Endodermal cell (in vitro differentiated cells): ENCODE results near the gene HECW1. TPM values are rescaled to one million over a fixed set of nuclear protein-coding genes. Genes with fewer than 3 reads are reported as not detected.

Experiments
- DNase-seq: peaks from one replicate; pipeline ENCODE4 v3.0.0-alpha.2; 2017
- H3K27ac ChIP-seq: 2 replicates; pipeline ENCODE4 v1.5.1; 2013; ENCODE audit warnings: mild to moderate bottlenecking, low read depth, low read length, moderate library complexity
- H3K27me3 ChIP-seq: 2 replicates; pipeline ENCODE4 v1.6.1; 2013; ENCODE audit warnings: mild to moderate bottlenecking, low read length, moderate library complexity; ENCODE audit not compliant: insufficient read depth, control insufficient read depth, poor library complexity, severe bottlenecking
- H3K36me3 ChIP-seq: 2 replicates; pipeline ENCODE4 v1.7.0; 2013; ENCODE audit warnings: mild to moderate bottlenecking, low read length, moderate library complexity; ENCODE audit not compliant: control insufficient read depth, insufficient read depth
- H3K4me1 ChIP-seq: one replicate; pipeline ENCODE4 v1.7.0; 2013; ENCODE audit warnings: low read length; ENCODE audit not compliant: control insufficient read depth, insufficient read depth
- H3K4me3 ChIP-seq: 2 replicates; pipeline ENCODE4 v1.5.1; 2013; ENCODE audit warnings: mild to moderate bottlenecking, low read length, moderate library complexity
- H3K9ac ChIP-seq: 2 replicates; pipeline ENCODE4 v1.6.1; 2013; ENCODE audit warnings: mild to moderate bottlenecking, low read length, moderate library complexity; ENCODE audit not compliant: poor library complexity, severe bottlenecking; ENCODE audit errors: extremely low read depth
- H3K9me3 ChIP-seq: 2 replicates; pipeline ENCODE4 v1.6.1; 2013; ENCODE audit warnings: mild to moderate bottlenecking, low read length, moderate library complexity; ENCODE audit not compliant: control insufficient read depth
- H3K27ac Mint-ChIP-seq: 2 replicates; pipeline ENCODE4 v1.8.0; 2020; ENCODE audit warnings: mixed read lengths
- H3K27me3 Mint-ChIP-seq: 2 replicates; pipeline ENCODE4 v1.8.0; 2021; ENCODE audit warnings: mild to moderate bottlenecking, mixed read lengths; ENCODE audit not compliant: insufficient read depth
- H3K36me3 Mint-ChIP-seq: 2 replicates; pipeline ENCODE4 v1.8.0; 2020; ENCODE audit warnings: low read depth, mixed read lengths
- H3K4me1 Mint-ChIP-seq: 2 replicates; pipeline ENCODE4 v1.8.0; 2020; ENCODE audit warnings: mixed read lengths
- H3K4me3 Mint-ChIP-seq: 2 replicates; pipeline ENCODE4 v1.8.0; 2020; ENCODE audit warnings: mild to moderate bottlenecking, moderate library complexity, mixed read lengths
- H3K9me3 Mint-ChIP-seq: 2 replicates; pipeline ENCODE4 v1.8.0; 2020; ENCODE audit warnings: mild to moderate bottlenecking, mixed read lengths
- WGBS, 2 experiments: methylation state at CpG; one replicate each; pipeline versions ENCODE4 v1.1.5 to v1.1.7; 2013; ENCODE audit warnings: missing lambda C conversion rate in 2 of 2, mixed read lengths in 1 of 2; ENCODE audit not compliant: insufficient coverage in 1 of 2, insufficient read length in 1 of 2; 5-methylcytosine and 5-hydroxymethylcytosine counted together
- total RNA-seq, 2 donors: library from RNA; stranded (reverse); fragmentation: NEBNext Ultra II Directional in 1 of 2; extraction: Animal tissue kit (Norgen Biotek cat#: 25700) in 1 of 2; gene quantifications; 2 replicates in 1 of 2; 3 replicates in 1 of 2; pipeline ENCODE4 v1.2.1, GENCODE V29; 2021
- TF ChIP-seq, protein P1 (sequence below): fragments of 200-600 bp; sonication (generic); conservative IDR thresholded peaks from 2 replicates; pipeline ENCODE4 v1.5.0; 2021; ENCODE audit warnings: antibody characterized with exemption, mild to moderate bottlenecking

Gene HECW1
- total RNA-seq, 2 donors from 2014 or later = 4.6 to 12.0 TPM

- WGBS, 2 experiments = 94 to 97% methylated on average over 8 to 11 of the region's 11 CpGs
- no peak for DNase-seq
- no peak overlapping the region for H3K4me3 ChIP-seq
- Mint-ChIP-seq H3K9me3 (no peaks in the 10 kb centered on the region), H3K4me3 (no peak overlapping the region), H3K4me1 (peaks cover 29% of the 10 kb centered on the region), H3K36me3 (no peaks in the 10 kb centered on the region), H3K27ac (no peak overlapping the region), H3K27me3 (no peaks in the 10 kb centered on the region)
- H3K36me3 ChIP-seq = no peaks in the 10 kb centered on the region
- no peak overlapping the region for H3K27ac ChIP-seq
- H3K27me3 ChIP-seq = no peaks in the 10 kb centered on the region
- H3K9me3 ChIP-seq = no peaks in the 10 kb centered on the region
- peaks cover 6% of the 10 kb centered on the region for H3K4me1 ChIP-seq
- TF ChIP-seq, protein P1, sequence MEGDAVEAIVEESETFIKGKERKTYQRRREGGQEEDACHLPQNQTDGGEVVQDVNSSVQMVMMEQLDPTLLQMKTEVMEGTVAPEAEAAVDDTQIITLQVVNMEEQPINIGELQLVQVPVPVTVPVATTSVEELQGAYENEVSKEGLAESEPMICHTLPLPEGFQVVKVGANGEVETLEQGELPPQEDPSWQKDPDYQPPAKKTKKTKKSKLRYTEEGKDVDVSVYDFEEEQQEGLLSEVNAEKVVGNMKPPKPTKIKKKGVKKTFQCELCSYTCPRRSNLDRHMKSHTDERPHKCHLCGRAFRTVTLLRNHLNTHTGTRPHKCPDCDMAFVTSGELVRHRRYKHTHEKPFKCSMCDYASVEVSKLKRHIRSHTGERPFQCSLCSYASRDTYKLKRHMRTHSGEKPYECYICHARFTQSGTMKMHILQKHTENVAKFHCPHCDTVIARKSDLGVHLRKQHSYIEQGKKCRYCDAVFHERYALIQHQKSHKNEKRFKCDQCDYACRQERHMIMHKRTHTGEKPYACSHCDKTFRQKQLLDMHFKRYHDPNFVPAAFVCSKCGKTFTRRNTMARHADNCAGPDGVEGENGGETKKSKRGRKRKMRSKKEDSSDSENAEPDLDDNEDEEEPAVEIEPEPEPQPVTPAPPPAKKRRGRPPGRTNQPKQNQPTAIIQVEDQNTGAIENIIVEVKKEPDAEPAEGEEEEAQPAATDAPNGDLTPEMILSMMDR = no peak
- H3K9ac ChIP-seq = no peak overlapping the region
These were observed 329.0 kb downstream of the HECW1 start for GRCh38 chr7:43441231-43442130.

DNA sequence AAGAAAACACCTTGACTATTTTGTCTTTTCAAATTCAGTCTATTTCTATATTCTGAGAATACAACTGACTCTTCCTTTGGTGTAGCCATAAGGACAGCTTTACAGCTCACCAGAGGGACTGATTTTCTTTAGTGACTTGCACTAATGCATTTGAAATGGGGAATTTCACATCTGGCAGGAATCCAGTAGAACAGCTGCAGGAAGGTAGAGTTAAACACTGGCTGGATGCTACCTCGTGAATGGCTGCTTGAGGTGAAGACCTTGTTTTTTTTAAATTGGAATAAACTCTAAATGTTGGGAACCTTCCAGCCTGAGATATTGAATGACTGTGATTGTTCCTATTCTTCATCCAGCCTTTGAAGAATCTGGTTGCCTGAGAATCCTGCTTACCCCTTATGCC, 330.9 kb downstream of the HECW1 start:
- Histone ChIP-seq H3K4me3 (no peak overlapping the region), H3K9ac (no peak overlapping the region), H3K27ac (no peak overlapping the region), H3K4me1 (no peaks in the 10 kb centered on the region), H3K9me3 (no peaks in the 10 kb centered on the region), H3K27me3 (no peaks in the 10 kb centered on the region), H3K36me3 (no peaks in the 10 kb centered on the region)
- TF ChIP-seq, protein P1 = no peak
- H3K36me3 Mint-ChIP-seq = no peaks in the 10 kb centered on the region
- no peak overlapping the region for H3K4me3 Mint-ChIP-seq
- WGBS, 2 experiments = 91 to 100% methylated on average over 1 of the region's 1 CpG
- DNase-seq = no peak
- H3K9me3 Mint-ChIP-seq = no peaks in the 10 kb centered on the region
- no peaks in the 10 kb centered on the region for H3K27me3 Mint-ChIP-seq
- no peak overlapping the region for H3K27ac Mint-ChIP-seq
- peaks cover 15% of the 10 kb centered on the region for H3K4me1 Mint-ChIP-seq

DNA sequence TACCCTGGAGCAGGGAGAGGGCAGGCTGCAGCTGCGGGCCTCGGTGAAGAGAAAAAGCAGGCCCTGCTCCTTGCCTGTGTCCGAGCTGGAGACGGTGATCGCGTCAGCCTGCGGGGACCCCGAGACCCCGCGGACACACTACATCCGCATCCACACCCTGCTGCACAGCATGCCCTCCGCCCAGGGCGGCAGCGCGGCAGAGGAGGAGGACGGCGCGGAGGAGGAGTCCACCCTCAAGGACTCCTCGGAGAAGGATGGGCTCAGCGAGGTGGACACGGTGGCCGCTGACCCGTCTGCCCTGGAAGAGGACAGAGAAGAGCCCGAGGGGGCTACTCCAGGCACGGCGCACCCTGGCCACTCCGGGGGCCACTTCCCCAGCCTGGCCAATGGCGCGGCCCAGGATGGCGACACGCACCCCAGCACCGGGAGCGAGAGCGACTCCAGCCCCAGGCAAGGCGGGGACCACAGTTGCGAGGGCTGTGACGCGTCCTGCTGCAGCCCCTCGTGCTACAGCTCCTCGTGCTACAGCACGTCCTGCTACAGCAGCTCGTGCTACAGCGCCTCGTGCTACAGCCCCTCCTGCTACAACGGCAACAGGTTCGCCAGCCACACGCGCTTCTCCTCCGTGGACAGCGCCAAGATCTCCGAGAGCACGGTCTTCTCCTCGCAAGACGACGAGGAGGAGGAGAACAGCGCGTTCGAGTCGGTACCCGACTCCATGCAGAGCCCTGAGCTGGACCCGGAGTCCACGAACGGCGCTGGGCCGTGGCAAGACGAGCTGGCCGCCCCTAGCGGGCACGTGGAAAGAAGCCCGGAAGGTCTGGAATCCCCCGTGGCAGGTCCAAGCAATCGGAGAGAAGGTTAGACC, 332.5 kb downstream of the HECW1 start:
- Histone ChIP-seq H3K27me3 (no peaks in the 10 kb centered on the region), H3K4me3 (no peak overlapping the region), H3K9me3 (no peaks in the 10 kb centered on the region), H3K36me3 (no peaks in the 10 kb centered on the region), H3K27ac (no peak overlapping the region), H3K9ac (no peak overlapping the region), H3K4me1 (no peaks in the 10 kb centered on the region)
- Mint-ChIP-seq H3K27ac (no peak overlapping the region), H3K9me3 (no peaks in the 10 kb centered on the region), H3K36me3 (no peaks in the 10 kb centered on the region), H3K4me1 (peaks cover 7% of the 10 kb centered on the region), H3K4me3 (no peak overlapping the region), H3K27me3 (no peaks in the 10 kb centered on the region)
- TF ChIP-seq, protein P1 = no peak
- no peak for DNase-seq
- WGBS, 2 experiments = 95 to 96% methylated on average over 47 to 72 of the region's 72 CpGs
